HUES6 (cell line): ENCODE measurements around the gene HOXB13.

Experiments used
- H3K27ac ChIP-seq: 2 replicates; pipeline ENCODE4 v1.7.0; 2013; ENCODE audit warnings: low read depth, mild to moderate bottlenecking, low read length, inconsistent platforms
- H3K27me3 ChIP-seq: 2 replicates; pipeline ENCODE4 v1.6.1; 2013; ENCODE audit warnings: low read length; ENCODE audit not compliant: control insufficient read depth, insufficient read depth
- H3K36me3 ChIP-seq: 2 replicates; pipeline ENCODE4 v1.6.1; 2013; ENCODE audit warnings: low read length; ENCODE audit not compliant: control insufficient read depth, insufficient read depth
- H3K4me1 ChIP-seq: 2 replicates; pipeline ENCODE4 v1.6.1; 2013; ENCODE audit warnings: low read length; ENCODE audit not compliant: control insufficient read depth, insufficient read depth
- H3K4me3 ChIP-seq: 2 replicates; pipeline ENCODE4 v1.5.1; 2013; ENCODE audit warnings: low read depth, low read length
- H3K9ac ChIP-seq: one replicate; pipeline ENCODE4 v1.6.1; 2013; ENCODE audit warnings: mild to moderate bottlenecking, low read length
- H3K9me3 ChIP-seq: 2 replicates; pipeline ENCODE4 v1.6.1; 2013; ENCODE audit warnings: low read depth, low read length; ENCODE audit not compliant: control insufficient read depth, insufficient read depth

Gene HOXB13

GRCh38 chr17:48733632-48734328 lies 5.2 kb upstream of the HOXB13 start:
- Histone ChIP-seq H3K27ac (no peak overlapping the region), H3K4me3 (peak overlapping the region; percentile 34; the same call in 1 of the 2 replicates)

GRCh38 chr17:48732688-48733629 lies 4.4 kb upstream of the HOXB13 start:
- no peaks in the 10 kb centered on the region for H3K36me3 ChIP-seq
- peak overlapping the region; percentile 36 for H3K9ac ChIP-seq
- no peak overlapping the region for H3K27ac ChIP-seq
- peaks cover 100% of the 10 kb centered on the region for H3K27me3 ChIP-seq
- peak overlapping the region; percentile 34; the same call in 1 of the 2 replicates for H3K4me3 ChIP-seq
- peaks cover 28% of the 10 kb centered on the region; the same call in 1 of the 2 replicates for H3K4me1 ChIP-seq
- no peaks in the 10 kb centered on the region for H3K9me3 ChIP-seq

More at GRCh38 chr17:48733632-48734328, 5.2 kb upstream of the HOXB13 start:
- Histone ChIP-seq H3K27me3 (peaks cover 100% of the 10 kb centered on the region), H3K36me3 (no peaks in the 10 kb centered on the region), H3K9ac (peak overlapping the region; percentile 36), H3K9me3 (no peaks in the 10 kb centered on the region), H3K4me1 (peaks cover 28% of the 10 kb centered on the region; the same call in 1 of the 2 replicates)

GRCh38 chr17:48731355-48731754 lies 2.8 kb upstream of the HOXB13 start:
- H3K9ac ChIP-seq, result no peak overlapping the region
- peaks cover 100% of the 10 kb centered on the region for H3K27me3 ChIP-seq
- H3K9me3 ChIP-seq, result no peaks in the 10 kb centered on the region
- no peak overlapping the region for H3K4me3 ChIP-seq
- H3K4me1 ChIP-seq, result peaks cover 28% of the 10 kb centered on the region; the same call in 1 of the 2 replicates
- H3K27ac ChIP-seq, result no peak overlapping the region
- no peaks in the 10 kb centered on the region for H3K36me3 ChIP-seq

GRCh38 chr17:48730240-48730550 lies 1.6 kb upstream of the HOXB13 start:
- Histone ChIP-seq H3K4me1 (peaks cover 34% of the 10 kb centered on the region; the same call in 1 of the 2 replicates), H3K27me3 (peaks cover 100% of the 10 kb centered on the region), H3K36me3 (no peaks in the 10 kb centered on the region)

GRCh38 chr17:48729335-48730239 lies 1.0 kb upstream of the HOXB13 start:
- Histone ChIP-seq H3K9me3 (no peaks in the 10 kb centered on the region), H3K36me3 (no peaks in the 10 kb centered on the region), H3K27me3 (peaks cover 100% of the 10 kb centered on the region), H3K27ac (no peak overlapping the region), H3K4me1 (peaks cover 39% of the 10 kb centered on the region), H3K9ac (peak overlapping the region; percentile 47), H3K4me3 (peak overlapping the region; percentile 61)

More at GRCh38 chr17:48730240-48730550, 1.6 kb upstream of the HOXB13 start:
- no peak overlapping the region for H3K9ac ChIP-seq
- no peak overlapping the region for H3K4me3 ChIP-seq
- H3K9me3 ChIP-seq, result no peaks in the 10 kb centered on the region
- no peak overlapping the region for H3K27ac ChIP-seq

- Histone ChIP-seq H3K27ac (no peak overlapping the region), H3K4me3 (peak overlapping the region; percentile 61), H3K4me1 (peaks cover 29% of the 10 kb centered on the region), H3K36me3 (no peaks in the 10 kb centered on the region), H3K27me3 (peaks cover 100% of the 10 kb centered on the region), H3K9me3 (no peaks in the 10 kb centered on the region), H3K9ac (no peak overlapping the region)
Measured at GRCh38 chr17:48727415-48728175, 955 bp downstream of the HOXB13 start.

- H3K4me1 ChIP-seq, result peaks cover 25% of the 10 kb centered on the region
- H3K27me3 ChIP-seq, result peaks cover 100% of the 10 kb centered on the region
- no peak overlapping the region for H3K4me3 ChIP-seq
- no peak overlapping the region for H3K9ac ChIP-seq
- H3K27ac ChIP-seq, result no peak overlapping the region
- H3K9me3 ChIP-seq, result no peaks in the 10 kb centered on the region
- no peaks in the 10 kb centered on the region for H3K36me3 ChIP-seq
Measured at GRCh38 chr17:48726916-48727286, 1.6 kb downstream of the HOXB13 start.

- peaks cover 100% of the 10 kb centered on the region for H3K27me3 ChIP-seq
- H3K4me3 ChIP-seq, result no peak overlapping the region
- H3K27ac ChIP-seq, result no peak overlapping the region
- no peaks in the 10 kb centered on the region for H3K9me3 ChIP-seq
- H3K4me1 ChIP-seq, result peaks cover 25% of the 10 kb centered on the region
- no peak overlapping the region for H3K9ac ChIP-seq
- H3K36me3 ChIP-seq, result no peaks in the 10 kb centered on the region
Measured at GRCh38 chr17:48726114-48726915, 2.2 kb downstream of the HOXB13 start.

GRCh38 chr17:48725288-48726064 lies 3.1 kb downstream of the HOXB13 start:
- no peak overlapping the region for H3K27ac ChIP-seq
- H3K4me1 ChIP-seq, result peaks cover 31% of the 10 kb centered on the region
- peaks cover 100% of the 10 kb centered on the region for H3K27me3 ChIP-seq
- H3K9me3 ChIP-seq, result no peaks in the 10 kb centered on the region
- no peak overlapping the region for H3K9ac ChIP-seq
- peak overlapping the region; percentile 44; the same call in 1 of the 2 replicates for H3K4me3 ChIP-seq
- no peaks in the 10 kb centered on the region for H3K36me3 ChIP-seq
